Posterior cingulate gyrus (tissue), 11 donors: Measurements from ENCODE around the gene COQ10A.

Source experiments
- DNase-seq, 10 donors: peaks; one replicate each; pipeline versions ENCODE4 v3.0.0 to v3.0.0-alpha.2; 2020 to 2021; ENCODE audit warnings: mixed read lengths in 3 of 10
- intact Hi-C: fragments of 100-400 bp; cut with DNase I; formaldehyde crosslinking; loops from one replicate; pipeline ENCODE4 v1.15.1; 2023

The COQ10A gene

DNA sequence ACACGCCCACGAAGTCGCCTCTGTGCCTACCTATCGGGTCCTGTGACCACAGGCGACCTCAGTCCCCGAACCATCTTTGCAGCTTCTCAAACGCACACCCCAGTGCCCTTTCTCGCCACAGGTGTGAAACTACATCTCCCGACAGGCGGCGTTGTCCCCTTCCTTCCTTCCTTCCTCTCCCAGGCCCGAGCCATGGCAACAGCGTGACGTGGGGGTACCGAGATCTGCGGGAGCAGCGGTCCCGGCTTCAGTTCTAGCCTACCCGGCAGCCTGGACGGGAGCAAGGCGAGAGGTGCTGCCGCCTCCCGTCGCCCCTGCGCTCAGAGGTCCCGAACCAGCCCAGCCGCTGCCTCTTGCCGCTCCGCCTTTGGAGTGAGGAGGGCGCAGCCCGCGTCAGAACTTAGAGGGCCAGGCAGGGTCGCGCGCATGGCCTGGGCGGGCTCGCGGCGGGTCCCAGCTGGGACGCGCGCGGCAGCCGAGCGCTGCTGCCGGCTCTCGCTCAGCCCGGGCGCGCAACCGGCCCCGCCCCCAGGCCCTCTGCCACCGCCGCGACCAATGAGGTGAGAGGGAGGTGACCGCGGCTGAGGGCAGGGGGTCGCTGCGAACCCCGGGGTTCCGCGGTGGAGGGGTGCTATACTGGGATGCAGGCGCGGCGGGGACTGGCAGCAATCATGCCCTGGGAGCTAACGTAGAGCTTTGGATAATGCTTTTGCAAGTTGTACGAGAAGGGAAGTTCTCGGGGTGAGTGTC, at the start of gene COQ10A:
TSS of gene COQ10A (plus strand) at position 250 of the 750 bp plus-strand sequence. CDS start at position 427, 177 bp downstream.
- intact Hi-C loops: no loop called here
- DNase-seq: peak; percentile 80 to 98 (median 88)

DNA sequence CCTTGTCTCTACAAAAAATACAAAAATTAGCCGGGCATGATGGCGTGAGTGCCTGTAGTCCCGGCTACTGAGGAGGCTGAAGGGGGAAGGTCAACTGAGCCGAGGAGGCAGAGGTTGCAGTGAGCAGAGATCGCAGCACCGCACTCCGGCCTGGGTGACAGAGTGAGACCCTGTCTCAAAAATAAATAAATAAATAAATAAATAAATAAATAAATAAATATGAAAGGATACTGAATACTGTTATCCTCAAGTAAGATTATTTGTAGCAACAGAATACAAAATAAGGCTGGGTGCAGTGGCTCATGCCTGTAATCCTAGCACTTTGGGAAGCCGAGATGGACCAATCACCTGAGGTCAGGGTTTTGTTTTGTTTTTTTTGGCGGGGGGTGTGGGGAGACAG, 46.9 kb upstream of the COQ10A start:
- peak in 2 of 10 donors; percentile 20 to 32 for DNase-seq
- intact Hi-C loops: loop anchor here (5.0 kb wide), 1 partner anchor 37 kb away; the partner anchor contains the start of gene ANKRD52

DNA sequence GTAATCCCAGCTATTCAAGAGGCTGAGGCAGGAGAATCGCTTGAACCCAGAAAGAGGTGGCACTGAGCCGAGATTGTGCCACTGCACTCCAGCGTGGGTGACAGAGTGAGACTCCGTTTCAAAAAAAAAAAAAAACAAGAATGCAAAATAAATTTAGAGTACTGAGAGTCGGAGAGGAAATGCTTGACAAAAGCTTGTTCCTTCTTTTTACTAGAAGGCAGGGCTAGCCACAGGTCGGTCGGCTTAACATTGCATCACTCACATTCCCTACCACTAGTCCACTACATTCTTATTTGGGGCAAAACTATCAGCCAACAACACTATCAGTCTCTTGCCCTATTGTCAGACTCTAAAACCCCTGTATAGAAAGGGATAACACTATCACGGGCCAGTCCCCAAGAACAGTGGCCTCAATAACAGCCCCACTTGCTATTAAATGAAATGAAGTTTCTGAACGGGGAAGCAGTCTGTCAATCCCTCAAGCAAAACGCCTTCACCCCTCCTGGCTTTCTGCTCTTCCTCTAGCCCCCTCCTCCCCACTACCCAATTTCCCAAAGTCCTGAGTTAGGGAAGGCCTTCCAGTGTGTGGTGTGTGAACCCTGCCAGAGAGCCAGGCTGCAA, 46.0 kb upstream of the COQ10A start:
- intact Hi-C loops: loop anchor here (5.0 kb wide), 1 partner anchor 37 kb away; the partner anchor contains the start of gene ANKRD52
- peak in 2 of 10 donors; percentile 41 to 72 for DNase-seq

DNA sequence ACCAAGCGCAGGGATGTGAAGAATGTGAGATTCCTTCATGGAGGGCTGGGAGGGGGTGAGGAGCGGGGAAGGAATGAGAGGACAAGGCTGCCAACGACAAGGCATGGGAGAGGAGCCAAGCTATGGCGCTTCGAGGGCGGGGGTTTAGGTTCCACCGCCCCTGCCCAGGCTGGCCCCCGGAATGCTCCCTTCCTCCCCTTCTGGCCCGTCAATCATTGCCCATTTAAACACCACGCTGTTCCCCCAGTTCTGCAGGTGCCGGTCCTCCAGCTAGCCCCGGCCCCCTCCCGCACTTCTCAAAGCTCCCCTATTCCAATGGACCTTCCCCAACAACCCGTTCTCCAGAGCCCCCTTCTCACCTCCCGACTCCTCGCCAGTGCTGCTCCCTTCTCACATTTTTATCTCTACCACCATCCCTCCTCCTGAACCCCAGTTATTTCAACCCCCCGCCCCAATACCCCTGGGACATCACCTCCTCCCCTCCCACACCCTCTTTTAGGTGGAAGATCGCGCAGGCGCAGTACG, 45.4 kb upstream of the COQ10A start:
- DNase-seq: peak; percentile 20 to 91 (median 39)
- intact Hi-C loops: loop anchor here (5.0 kb wide), 1 partner anchor 36 kb away; the partner anchor contains the start of gene ANKRD52

DNA sequence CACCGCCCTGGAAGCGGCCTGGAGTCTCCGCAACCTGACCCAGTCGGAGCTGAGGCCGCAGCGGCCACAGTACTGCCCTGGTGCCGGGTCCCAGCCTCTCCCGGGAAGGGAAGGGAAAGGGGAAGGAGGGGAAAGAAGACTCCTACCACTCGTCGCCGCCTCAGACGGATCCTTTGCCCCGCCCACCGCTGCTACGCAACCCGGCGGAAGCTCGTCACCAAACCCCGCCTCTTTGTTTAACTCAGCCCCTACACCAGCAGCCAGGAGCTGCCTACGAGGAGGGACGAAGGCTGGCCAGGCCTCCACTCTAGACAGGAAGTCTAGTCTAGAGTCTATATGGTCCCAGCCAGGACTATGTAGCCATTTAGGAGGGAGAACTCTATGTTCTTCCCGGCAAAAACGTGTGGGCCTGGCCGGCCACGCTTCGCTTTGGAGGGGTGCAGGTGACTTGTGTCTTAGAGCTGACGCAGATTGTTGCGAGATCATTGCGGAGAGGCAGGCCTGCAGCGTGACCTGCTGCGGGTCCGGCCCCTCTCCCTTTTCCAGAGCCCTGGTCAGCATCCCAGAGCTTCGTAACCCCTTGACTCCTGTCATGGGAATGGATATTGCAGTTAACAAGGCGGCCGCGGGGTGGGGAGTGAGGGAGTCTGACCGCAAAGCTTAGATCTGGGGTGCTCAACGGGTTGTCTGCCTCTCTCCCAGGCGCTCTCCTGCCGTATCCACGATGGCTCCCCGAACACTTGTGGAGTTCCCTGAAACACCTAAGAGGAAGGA, 44.8 kb upstream of the COQ10A start, which contains the start of gene RNF41:
TSS of gene RNF41 (minus strand) at position 166 of the 774 bp plus-strand sequence. CDS start 7,875 bp downstream, outside the sequence.
- peak; percentile 96 to 100 (median 98) for DNase-seq
- intact Hi-C loops: loop anchor here (5.0 kb wide), 1 partner anchor 35 kb away; the partner anchor contains the start of gene ANKRD52

DNA sequence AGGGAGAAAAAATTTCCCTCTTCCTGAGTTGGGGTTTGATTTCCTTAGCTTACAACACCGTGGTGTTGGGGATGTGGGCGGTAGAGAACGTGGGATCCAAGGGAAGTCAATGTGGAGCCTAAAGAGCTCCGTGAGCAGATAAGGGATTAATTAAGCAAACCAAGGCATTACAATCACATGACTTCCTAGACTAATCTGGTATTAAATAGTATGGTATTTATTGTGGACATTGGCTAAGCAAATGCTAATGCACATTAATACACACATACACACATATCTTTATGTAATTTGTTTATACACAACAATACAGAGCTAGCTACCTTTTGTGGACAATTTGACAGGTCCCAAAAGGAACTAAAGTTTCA, 44.2 kb upstream of the COQ10A start:
- DNase-seq: no peak
- intact Hi-C loops: loop anchor here (5.0 kb wide), 1 partner anchor 35 kb away; the partner anchor contains the start of gene ANKRD52

DNA sequence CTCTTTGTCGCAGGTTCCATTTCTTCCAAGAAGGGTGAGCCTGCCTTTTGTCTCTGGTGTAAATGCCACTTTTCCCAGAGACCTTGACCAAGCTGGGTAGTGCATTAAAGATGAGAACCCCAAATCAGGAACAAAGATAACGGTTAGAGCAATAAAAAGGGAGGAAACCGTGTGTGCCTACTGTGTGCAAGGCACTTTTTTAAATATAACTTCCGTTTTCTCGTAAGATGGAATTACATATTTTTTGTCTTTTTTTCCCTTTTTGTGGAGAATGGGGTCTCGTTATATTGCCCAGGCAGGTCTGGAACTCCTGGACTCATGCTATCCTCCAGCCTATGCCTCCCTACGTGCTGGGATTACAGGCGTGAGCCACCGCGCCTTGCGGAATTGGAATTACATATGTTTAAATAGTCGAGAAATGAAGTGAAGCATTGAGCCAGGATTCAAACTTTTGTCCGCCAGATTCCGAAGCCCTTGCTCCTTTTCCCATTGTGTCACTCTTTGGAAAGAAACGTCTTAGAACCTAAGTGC, 43.1 kb upstream of the COQ10A start:
- DNase-seq: no peak
- intact Hi-C loops: loop anchor here (2.0 to 5.0 kb wide), 2 partner anchors 34 to 35 kb away; partner anchors contain the start of genes ANKRD52 and SMARCC2

DNA sequence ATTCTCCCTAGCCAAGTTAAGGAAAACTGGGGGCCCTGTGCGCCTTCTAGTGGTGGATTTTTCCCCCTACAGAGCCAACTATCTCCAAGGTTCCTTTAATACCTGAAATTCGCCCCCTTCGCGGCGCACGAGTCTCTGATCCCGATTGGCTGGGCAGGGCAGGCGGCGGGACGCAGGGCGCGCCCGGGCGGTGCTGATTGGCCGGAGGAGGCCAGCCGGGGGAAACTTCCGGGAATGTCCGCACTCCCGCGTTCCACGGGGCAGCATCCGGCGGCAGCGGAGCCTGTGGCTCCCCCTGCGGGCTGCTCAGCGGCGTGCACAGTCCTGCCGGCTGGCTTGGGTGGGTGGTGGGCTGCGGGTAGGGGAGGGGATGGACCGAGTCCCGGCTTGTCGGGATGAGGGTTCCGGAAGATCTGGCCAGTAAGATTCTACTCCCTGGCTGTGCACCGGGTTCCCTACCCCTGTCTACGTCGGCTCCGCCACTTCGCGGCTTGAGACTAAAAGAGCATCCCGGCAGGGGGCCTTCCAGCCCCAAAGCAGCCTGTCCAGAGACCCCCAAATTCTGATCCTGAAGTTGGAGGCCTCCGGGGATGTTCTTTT, 42.5 kb upstream of the COQ10A start, which contains the start of gene NABP2:
TSS of gene NABP2 (plus strand) at position 241 of the 600 bp plus-strand sequence. CDS start 515 bp downstream, outside the sequence.
- DNase-seq: peak; percentile 95 to 100 (median 98)
- intact Hi-C loops: loop anchor here (2.0 to 5.0 kb wide), 2 partner anchors 33 to 35 kb away; partner anchors contain the start of genes ANKRD52 and SMARCC2

DNA sequence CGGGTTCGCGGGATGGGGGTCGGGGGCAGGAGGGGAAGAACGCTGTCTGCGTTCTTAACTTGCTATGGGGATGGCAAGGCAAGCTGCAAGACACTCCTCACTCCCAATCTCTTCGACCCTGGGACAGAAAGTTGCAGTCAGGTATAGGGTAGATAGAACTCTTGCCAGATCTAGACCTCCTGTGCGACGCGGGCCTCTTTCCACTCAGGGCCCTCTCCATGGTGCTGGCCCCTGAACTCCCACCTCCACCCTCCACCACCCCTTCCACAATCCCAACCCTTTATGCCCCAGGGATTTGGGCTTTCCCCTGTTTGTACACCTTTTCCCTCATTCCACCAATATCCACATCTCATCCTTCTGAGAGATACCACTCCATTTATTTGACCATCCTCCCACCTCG, 41.8 kb upstream of the COQ10A start:
- intact Hi-C loops: loop anchor here (2.0 to 5.0 kb wide), 2 partner anchors 32 to 36 kb away; partner anchors contain the start of genes ANKRD52 and SMARCC2

DNA sequence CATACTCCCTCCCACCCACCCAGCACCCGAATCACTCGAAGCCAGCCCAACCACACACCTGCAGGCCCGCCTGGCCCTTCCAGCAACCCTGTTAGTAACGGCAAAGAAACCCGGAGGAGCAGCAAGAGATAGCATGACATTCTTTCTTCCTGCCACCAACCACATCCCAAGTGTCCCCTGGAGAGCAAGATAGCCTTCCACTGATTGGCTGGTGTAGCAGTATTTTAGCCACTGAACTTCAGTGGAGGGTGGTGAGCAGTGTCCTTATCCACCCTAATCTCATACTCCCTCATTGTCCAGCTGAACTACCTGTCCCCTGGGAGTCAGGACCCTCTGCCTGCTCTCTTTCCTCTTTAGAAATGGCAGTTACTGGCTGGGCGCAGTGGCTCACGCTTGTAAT, 37.7 kb upstream of the COQ10A start:
- DNase-seq: peak in 1 of 10 donors; percentile 8

More for the DNA sequence above, 41.8 kb upstream of the COQ10A start:
- no peak for DNase-seq

DNA sequence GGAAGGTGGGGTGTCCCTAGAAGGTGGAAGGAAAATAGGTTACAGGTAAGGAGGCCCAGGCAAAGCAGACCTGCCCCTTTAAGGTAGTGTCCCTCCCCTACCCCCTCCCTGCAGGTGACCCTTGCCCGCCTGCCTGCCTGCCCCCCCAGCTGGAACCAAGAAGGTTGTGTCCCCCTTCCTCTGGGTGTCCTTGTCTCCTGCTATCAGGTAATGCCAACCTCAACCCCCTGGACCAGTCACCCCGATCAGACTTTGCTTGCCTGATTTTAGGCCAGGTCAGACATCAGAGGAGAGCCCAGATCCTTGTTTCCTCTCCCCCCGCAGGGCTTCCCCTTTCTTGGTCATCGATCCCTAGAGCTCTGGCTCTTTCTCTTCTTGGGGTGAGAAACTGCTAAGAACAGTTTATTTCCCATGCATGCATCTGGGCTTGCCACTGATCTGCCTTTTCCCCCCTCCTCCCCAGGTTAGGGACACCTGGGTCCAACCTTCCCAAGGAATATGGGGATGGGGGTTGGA, 36.8 kb upstream of the COQ10A start, which contains the start of gene SLC39A5:
TSS of gene SLC39A5 (plus strand) at position 136 of the 516 bp plus-strand sequence. CDS start 1,224 bp downstream, outside the sequence.
- intact Hi-C loops: no loop called here
- peak in 1 of 10 donors; percentile 7 for DNase-seq

More for the DNA sequence above, 37.7 kb upstream of the COQ10A start:
- intact Hi-C loops: no loop called here

DNA sequence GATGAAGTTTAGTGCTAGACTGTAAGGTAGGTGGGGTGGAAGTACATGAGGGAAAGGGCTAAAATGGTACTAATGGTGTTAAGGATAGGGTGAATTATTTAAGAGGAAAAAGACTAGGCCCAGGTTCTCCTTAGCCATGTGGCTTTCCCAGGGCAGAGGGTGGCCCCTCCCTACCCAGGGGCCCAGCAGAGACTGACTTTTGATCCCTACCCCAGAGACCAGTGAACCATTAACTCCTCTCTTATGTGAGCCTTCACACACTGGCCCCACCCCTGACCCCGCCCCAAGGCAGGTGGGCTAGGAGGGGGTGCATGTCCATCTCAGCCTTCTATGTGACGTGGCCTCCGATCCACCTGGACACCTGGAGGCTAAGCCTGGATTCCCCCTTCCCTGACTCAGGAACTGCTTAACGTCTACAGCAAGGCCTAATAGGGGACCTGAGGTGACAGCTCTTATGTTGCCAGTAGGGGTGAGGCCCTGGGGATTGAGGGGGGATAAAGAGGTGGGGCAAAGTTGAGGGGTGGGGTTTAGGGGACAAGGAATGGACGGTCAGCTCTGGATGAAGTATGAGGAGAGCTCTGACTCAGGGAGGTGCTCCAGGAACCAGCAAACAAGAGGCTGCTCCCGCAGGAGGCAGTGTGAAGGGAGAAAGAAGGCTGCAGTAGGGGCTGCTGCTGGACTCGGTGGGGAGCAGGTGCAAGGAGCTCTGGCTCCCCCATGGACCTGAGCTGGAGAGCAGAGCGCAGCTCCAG, 36.1 kb upstream of the COQ10A start:
- DNase-seq: no peak
- intact Hi-C loops: no loop called here

DNA sequence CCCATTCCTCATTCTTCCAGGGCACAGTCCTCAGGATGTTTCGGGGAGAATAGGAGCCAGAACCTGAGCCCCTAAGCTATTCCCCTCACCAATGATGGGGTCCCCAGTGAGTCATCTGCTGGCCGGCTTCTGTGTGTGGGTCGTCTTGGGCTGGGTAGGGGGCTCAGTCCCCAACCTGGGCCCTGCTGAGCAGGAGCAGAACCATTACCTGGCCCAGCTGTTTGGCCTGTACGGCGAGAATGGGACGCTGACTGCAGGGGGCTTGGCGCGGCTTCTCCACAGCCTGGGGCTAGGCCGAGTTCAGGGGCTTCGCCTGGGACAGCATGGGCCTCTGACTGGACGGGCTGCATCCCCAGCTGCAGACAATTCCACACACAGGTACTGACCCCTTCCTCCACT, 35.6 kb upstream of the COQ10A start:
- intact Hi-C loops: no loop called here
- DNase-seq: no peak

DNA sequence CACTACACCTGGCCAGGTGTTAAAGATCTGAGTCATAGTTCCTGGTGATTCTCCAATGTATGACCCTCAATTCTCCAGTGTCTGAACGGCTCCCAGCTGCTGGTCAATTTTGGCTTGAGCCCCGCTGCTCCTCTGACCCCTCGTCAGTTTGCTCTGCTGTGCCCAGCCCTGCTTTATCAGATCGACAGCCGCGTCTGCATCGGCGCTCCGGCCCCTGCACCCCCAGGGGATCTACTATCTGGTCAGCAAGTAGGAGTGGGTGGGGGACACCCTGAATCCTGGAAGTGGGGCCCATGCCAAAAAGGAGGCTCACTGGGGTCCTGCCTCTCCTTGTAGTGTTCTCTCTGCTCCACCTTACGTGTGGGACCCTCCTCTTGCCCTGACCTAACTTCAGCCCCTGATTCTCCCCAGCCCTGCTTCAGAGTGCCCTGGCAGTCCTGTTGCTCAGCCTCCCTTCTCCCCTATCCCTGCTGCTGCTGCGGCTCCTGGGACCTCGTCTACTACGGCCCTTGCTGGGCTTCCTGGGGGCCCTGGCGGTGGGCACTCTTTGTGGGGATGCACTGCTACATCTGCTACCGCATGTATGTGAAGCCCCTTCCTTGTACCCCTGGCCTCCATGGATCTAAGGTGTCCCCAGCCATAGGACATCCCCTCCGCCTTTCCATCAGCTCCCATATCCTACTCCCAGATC, 31.9 kb upstream of the COQ10A start:
- intact Hi-C loops: no loop called here
- DNase-seq: no peak

DNA sequence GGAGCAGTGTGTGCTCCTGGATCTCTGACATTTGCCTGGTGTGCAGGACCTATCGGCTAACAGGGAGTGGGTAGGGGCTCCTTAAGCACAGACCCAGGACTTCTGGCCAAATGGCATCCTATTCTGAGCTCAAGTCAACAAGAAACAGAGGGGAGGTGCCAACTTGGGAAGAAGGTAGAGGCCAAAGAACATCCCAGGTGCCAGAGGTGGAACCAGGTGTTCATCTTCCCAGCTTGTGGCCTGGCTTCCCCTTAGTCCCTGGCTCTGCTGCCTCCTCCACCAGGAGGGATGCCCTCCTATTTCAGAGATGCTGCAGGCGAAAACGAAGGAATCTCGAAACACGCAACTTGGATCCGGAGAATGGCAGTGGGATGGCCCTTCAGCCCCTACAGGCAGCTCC, 30.7 kb upstream of the COQ10A start:
- intact Hi-C loops: no loop called here
- no peak for DNase-seq

DNA sequence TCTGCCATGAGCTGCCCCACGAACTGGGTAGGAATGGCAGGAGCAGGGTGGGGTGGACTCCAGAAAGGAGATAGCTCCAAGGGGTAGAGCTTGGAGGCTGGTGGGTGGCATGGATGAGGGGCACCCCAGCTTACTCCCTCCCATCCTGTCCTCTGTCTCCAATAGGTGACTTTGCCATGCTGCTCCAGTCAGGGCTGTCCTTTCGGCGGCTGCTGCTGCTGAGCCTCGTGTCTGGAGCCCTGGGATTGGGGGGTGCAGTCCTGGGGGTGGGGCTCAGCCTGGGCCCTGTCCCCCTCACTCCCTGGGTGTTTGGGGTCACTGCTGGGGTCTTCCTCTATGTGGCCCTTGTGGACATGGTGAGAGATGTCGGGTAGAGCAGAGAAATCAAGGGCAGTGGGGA, 29.8 kb upstream of the COQ10A start:
- no peak for DNase-seq
- intact Hi-C loops: no loop called here

DNA sequence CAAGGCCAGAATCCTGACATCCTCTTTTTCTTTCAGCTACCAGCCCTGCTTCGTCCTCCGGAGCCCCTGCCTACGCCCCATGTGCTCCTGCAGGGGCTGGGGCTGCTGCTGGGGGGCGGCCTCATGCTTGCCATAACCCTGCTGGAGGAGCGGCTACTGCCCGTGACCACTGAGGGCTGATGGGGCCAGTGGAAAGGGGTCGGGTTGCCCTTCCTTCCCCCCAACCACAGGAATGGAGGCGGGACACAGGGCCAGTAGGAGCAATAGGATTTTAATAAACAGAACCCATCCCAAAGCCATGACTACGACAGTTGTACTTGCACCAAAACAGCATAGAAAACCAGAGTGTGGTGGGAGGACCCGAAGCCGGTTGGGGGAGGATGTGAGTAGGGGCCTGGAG, 29.2 kb upstream of the COQ10A start:
- intact Hi-C loops: no loop called here
- no peak for DNase-seq
